GM12878 (cell line): ENCODE data around the gene MEAF6. TPM values are rescaled to one million over a fixed set of nuclear protein-coding genes. Genes with fewer than 3 reads are reported as not detected.

ENCODE experiments used
- ATAC-seq: fragments of 200-7000 bp; cut with Tn5 transposase; 3 replicates; pipeline ENCODE4 v1.9.1; 2020; ENCODE audit warnings: mild to moderate bottlenecking, moderate library complexity
- BruUV-seq: library from RNA; stranded (reverse); fragments of 400-500 nt; replicated peaks from 2 replicates; lab custom pipeline; 2021; lab: Mats Ljungman, UMichigan
- CTCF ChIA-PET: fragments of 300-600 bp; sonication (Branson Sonifier 250); formaldehyde crosslinking; extraction: SDS; loops from one replicate; lab custom pipeline; 2021; ENCODE audit warnings: inconsistent platforms; lab: Yijun Ruan, JAX
- POLR2A ChIA-PET: fragments of 350-600 bp; formaldehyde crosslinking; extraction: SDS; loops from one replicate; lab custom pipeline; 2021; ENCODE audit warnings: inconsistent platforms; lab: Charles Lee
- RAD21 ChIA-PET: fragments of 300-600 bp; sonication (Branson Sonifier 250); formaldehyde crosslinking; loops from one replicate; lab custom pipeline; 2023; ENCODE audit warnings: antibody characterized with exemption; ENCODE audit not compliant: unreplicated experiment; lab: Charles Lee
- SMC1A ChIA-PET: fragments of 300-600 bp; sonication (Branson Sonifier 250); formaldehyde crosslinking; loops from one replicate; lab custom pipeline; 2023; ENCODE audit not compliant: unreplicated experiment, uncharacterized antibody; lab: Charles Lee
- DNase-seq: peaks from one replicate; pipeline ENCODE4 v3.0.0-alpha.2; 2011; ENCODE audit warnings: low read depth, low spot score
- FAIRE-seq: peaks from 3 replicates; lab custom pipeline; 2011; peaks lifted over from hg19 to GRCh38; lab: Jason Lieb, UNC
- H2AFZ ChIP-seq: 2 replicates; pipeline ENCODE4 v1.6.0; 2011; ENCODE audit warnings: low read depth, low read length, control low read depth; ENCODE audit not compliant: control insufficient read depth
- H3K27ac ChIP-seq: 2 replicates; pipeline ENCODE4 v1.5.1; 2011; ENCODE audit warnings: control low read depth; ENCODE audit not compliant: control insufficient read depth, insufficient read depth
- H3K27me3 ChIP-seq, 2 experiments: replicated peaks in 1 of 2; 2 replicates each; pipeline versions ENCODE4 v1.6.0 to v1.6.1; 2011; ENCODE audit warnings: low read length in 1 of 2; ENCODE audit not compliant: control insufficient read depth in 2 of 2, insufficient read depth in 2 of 2
- H3K36me3 ChIP-seq, 2 experiments: 2 replicates each; pipeline ENCODE4 v1.5.1; 2011; ENCODE audit warnings: low read length in 1 of 2; ENCODE audit not compliant: control insufficient read depth in 2 of 2, insufficient read depth in 2 of 2
- H3K4me1 ChIP-seq: 2 replicates; pipeline ENCODE4 v1.6.1; 2011; ENCODE audit warnings: mild to moderate bottlenecking, low read length, moderate library complexity, mixed read lengths; ENCODE audit not compliant: control insufficient read depth, insufficient read depth
- H3K4me2 ChIP-seq: 2 replicates; pipeline ENCODE4 v1.6.0; 2011; ENCODE audit warnings: control low read depth; ENCODE audit not compliant: control insufficient read depth, insufficient read depth
- H3K4me3 ChIP-seq: fragments of 200-600 bp; sonication (generic); 2 replicates; pipeline ENCODE4 v1.5.1; 2016
- H3K79me2 ChIP-seq: 2 replicates; pipeline ENCODE4 v1.6.0; 2011; ENCODE audit warnings: low read length; ENCODE audit not compliant: control insufficient read depth, insufficient read depth
- H3K9ac ChIP-seq: 2 replicates; pipeline ENCODE4 v1.8.0; 2011; ENCODE audit warnings: low read length, control low read depth, mixed read lengths; ENCODE audit not compliant: control insufficient read depth, insufficient read depth
- H3K9me3 ChIP-seq: replicated peaks from 3 replicates; pipeline ENCODE4 v1.5.1; 2011; ENCODE audit warnings: mild to moderate bottlenecking, low read length; ENCODE audit not compliant: control insufficient read depth, insufficient read depth
- H4K20me1 ChIP-seq: 2 replicates; pipeline ENCODE4 v1.6.0; 2011; ENCODE audit not compliant: control insufficient read depth, insufficient read depth
- HCFC1 ChIP-seq: fragments of 150-350 bp; IDR thresholded peaks from 2 replicates; pipeline ENCODE4 v1.6.1; 2014; ENCODE audit warnings: low read length
- IRF5 ChIP-seq: fragments of 450-650 bp; IDR thresholded peaks from 2 replicates; pipeline ENCODE4 v1.6.1; 2017; ENCODE audit warnings: borderline replicate concordance
- LARP7 ChIP-seq: fragments of 450-650 bp; IDR thresholded peaks from 2 replicates; pipeline ENCODE4 v1.6.1; 2017; ENCODE audit warnings: mild to moderate bottlenecking
- PAX5 ChIP-seq: IDR thresholded peaks from 2 replicates; pipeline ENCODE4 v1.6.1; 2011; ENCODE audit warnings: low read depth, low read length, borderline replicate concordance
- RB1 ChIP-seq: fragments of 450-650 bp; formaldehyde crosslinking; IDR thresholded peaks from 2 replicates; pipeline ENCODE4 v1.6.1; 2017; ENCODE audit warnings: mild to moderate bottlenecking, borderline replicate concordance
- SKIL ChIP-seq: fragments of 450-650 bp; IDR thresholded peaks from 2 replicates; pipeline ENCODE4 v1.6.1; 2017; ENCODE audit warnings: mild to moderate bottlenecking, low read depth, inconsistent platforms; ENCODE audit not compliant: poor library complexity, severe bottlenecking
- WGBS: methylation state at CpG from one replicate; pipeline ENCODE4 v1.1.6; 2016; ENCODE audit warnings: low lambda C conversion rate; ENCODE audit not compliant: insufficient replicate concordance, insufficient coverage; ENCODE audit errors: missing lambda C conversion rate; 5-methylcytosine and 5-hydroxymethylcytosine counted together
- in situ Hi-C: fragments of 300-500 bp; cut with MboI; formaldehyde crosslinking; loops from 9 replicates; pipeline ENCODE4 v1.14.3; 2018; ENCODE audit warnings: mixed read lengths
- intact Hi-C: fragments of 100-400 bp; cut with micrococcal nuclease; formaldehyde crosslinking; loops from one replicate; pipeline ENCODE4 v1.14.2; 2022; ENCODE audit not compliant: unreplicated experiment
- polyA plus RNA-seq, 11 experiments: library from polyadenylated mRNA; depleted of rRNA in 4 of 11; unstranded in 6 of 11; stranded (reverse) in 5 of 11; fragments of >200 nt; fragmentation: Nextera tagmentation in 4 of 11; fragmentation: Illumina TruSeq in 1 of 11; extraction: Ambion mirVana in 4 of 11; extraction: Trizol in 1 of 11; gene quantifications; 1 replicate in 1 of 11; 2 replicates in 10 of 11; pipeline versions ENCODE4 v1.2.1 to v1.2.3, GENCODE V29; 2011 to 2016; ENCODE audit warnings: inconsistent platforms in 2 of 11, missing spikeins in 2 of 11, low read depth in 1 of 11
- total RNA-seq, 4 experiments: library from RNA; depleted of rRNA in 3 of 4; stranded (reverse); fragments of >200 nt in 3 of 4; fragmentation: Illumina TruSeq in 1 of 4; extraction: Trizol in 1 of 4; gene quantifications; 2 replicates each; pipeline versions ENCODE4 v1.2.1 to v1.2.3, GENCODE V29; 2013 to 2021

MEAF6 gene
- total and polyA plus RNA-seq, 10 of the 15 experiments (the other 5 are each of a cell fraction or from before 2014, with no cell fraction given), result 30.8 to 75.0 (median 58.1) TPM

DNA sequence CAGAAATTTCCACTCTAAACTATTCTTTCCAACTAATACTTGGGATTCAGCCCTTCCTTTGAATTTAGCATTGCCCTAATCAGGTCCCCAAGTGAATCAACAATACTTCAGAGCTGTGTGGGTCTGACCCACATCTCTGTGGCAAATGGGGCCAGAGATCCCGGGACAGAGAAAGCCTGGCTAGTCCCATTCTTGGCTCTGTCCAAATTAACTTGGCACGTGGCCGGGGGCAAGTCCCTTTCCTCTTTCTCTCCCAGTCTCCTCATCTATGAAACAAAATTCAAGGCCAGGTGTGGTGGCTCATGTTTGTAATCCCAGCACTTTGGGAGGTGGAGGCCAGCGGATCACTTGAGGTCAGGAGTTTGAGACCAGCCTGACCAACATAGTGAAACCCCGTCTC lies 46.5 kb downstream of the MEAF6 start:
- ChIA-PET POLR2A (no interaction called here), SMC1A (interaction anchor here (4.0 kb wide), 1 partner anchor 19 kb away, joined by 30 read pairs; no protein-coding TSS in a partner anchor), RAD21 (no interaction called here), CTCF (interaction anchor here (9.5 kb wide), 1 partner anchor 19 kb away, joined by 99 read pairs; no protein-coding TSS in a partner anchor)
- no TSS peak for BruUV-seq
- H3K4me1 ChIP-seq, result peaks cover 6% of the 10 kb centered on the region
- H2AFZ ChIP-seq, result no peak overlapping the region
- H4K20me1 ChIP-seq, result no peaks in the 10 kb centered on the region
- no peak for DNase-seq
- 85% methylated on average over 5 of the region's 5 CpGs for WGBS
- no peak overlapping the region for H3K4me3 ChIP-seq
- no peak overlapping the region for H3K27ac ChIP-seq
- H3K9ac ChIP-seq, result no peak overlapping the region
- FAIRE-seq, result no peak
- no peak for TF ChIP-seq HCFC1
- TF ChIP-seq RB1, result no peak
- TF ChIP-seq LARP7, result no peak
- ATAC-seq, result no peak
- H3K4me2 ChIP-seq, result no peak overlapping the region
- in situ Hi-C loops, result no loop called here
- H3K27me3 ChIP-seq, result no peaks in the 10 kb centered on the region
- H3K36me3 ChIP-seq, result no peaks in the 10 kb centered on the region
- H3K79me2 ChIP-seq, result no peaks in the 10 kb centered on the region
- no peaks in the 10 kb centered on the region for H3K9me3 ChIP-seq
- intact Hi-C loops, result no loop called here

GRCh38 chr1:37465593-37466517 lies 48.7 kb downstream of the MEAF6 start:
- 75% methylated on average over 6 of the region's 6 CpGs for WGBS
- H4K20me1 ChIP-seq, result no peaks in the 10 kb centered on the region
- ATAC-seq, result no peak
- H3K9ac ChIP-seq, result no peak overlapping the region
- H3K4me3 ChIP-seq, result no peak overlapping the region
- ChIA-PET CTCF (interaction anchor here (0.9 to 9.5 kb wide), 7 partner anchors 9 to 216 kb away, joined by 4 to 99 read pairs (median 5); no protein-coding TSS in a partner anchor), RAD21 (interaction anchor here (0.6 to 3.2 kb wide), 6 partner anchors 9 to 216 kb away, joined by 3 to 13 read pairs (median 3); no protein-coding TSS in a partner anchor), POLR2A (interaction anchor here (0.8 to 3.3 kb wide), 3 partner anchors 10 to 14 kb away, joined by 3 to 22 read pairs (median 3); partner anchors contain the start of gene ZC3H12A), SMC1A (interaction anchor here (0.6 to 4.0 kb wide), 5 partner anchors 9 to 116 kb away, joined by 3 to 30 read pairs (median 4); partner anchors contain the start of gene ZC3H12A)
- no peak for DNase-seq
- H3K27ac ChIP-seq, result no peak overlapping the region
- H2AFZ ChIP-seq, result no peak overlapping the region
- in situ Hi-C loops, result no loop called here
- TF ChIP-seq IRF5 (no peak), SKIL (no peak), PAX5 (no peak)
- no peaks in the 10 kb centered on the region for H3K9me3 ChIP-seq
- no peak for FAIRE-seq
- peaks cover 6% of the 10 kb centered on the region for H3K4me1 ChIP-seq
- H3K4me2 ChIP-seq, result no peak overlapping the region
- BruUV-seq, result no TSS peak
- intact Hi-C loops, result no loop called here
- no peaks in the 10 kb centered on the region for H3K79me2 ChIP-seq
- no peaks in the 10 kb centered on the region for H3K27me3 ChIP-seq
- H3K36me3 ChIP-seq, result no peaks in the 10 kb centered on the region
